Transverse colon (tissue), 4 donors: Measurements from ENCODE around the gene BPIFA1. TPM values are rescaled to one million over a fixed set of nuclear protein-coding genes. Genes with fewer than 3 reads are reported as not detected.

ENCODE experiments used
- DNase-seq: peaks from one replicate; pipeline ENCODE4 v3.0.0-alpha.2; 2019
- H3K27ac ChIP-seq, 4 donors: fragments of 200-600 bp; sonication (generic); 2 replicates each; pipeline ENCODE4 v1.5.1; 2016 to 2018; ENCODE audit warnings: inconsistent platforms in 4 of 4
- H3K27me3 ChIP-seq: fragments of 200-600 bp; sonication (generic); 2 replicates; pipeline ENCODE4 v1.5.1; 2017; ENCODE audit warnings: inconsistent platforms
- H3K36me3 ChIP-seq, 4 donors: fragments of 200-600 bp; sonication (generic); 2 replicates each; pipeline ENCODE4 v1.5.1; 2017 to 2019; ENCODE audit warnings: inconsistent platforms in 4 of 4
- H3K4me1 ChIP-seq, 4 donors: fragments of 200-600 bp; sonication (generic); 2 replicates each; pipeline ENCODE4 v1.5.1; 2017 to 2020; ENCODE audit warnings: inconsistent platforms in 4 of 4
- H3K4me3 ChIP-seq, 4 donors: fragments of 200-600 bp; sonication (generic); 1 replicate in 1 of 4; 2 replicates in 3 of 4; pipeline versions ENCODE4 v1.5.1 to v1.6.1; 2017 to 2019; ENCODE audit warnings: inconsistent platforms in 4 of 4
- H3K9me3 ChIP-seq, 2 donors: fragments of 200-600 bp; sonication (generic); 2 replicates each; pipeline ENCODE4 v1.5.1; 2017 to 2019; ENCODE audit warnings: inconsistent platforms in 2 of 2
- EP300 ChIP-seq: sonication (generic); formaldehyde crosslinking; IDR thresholded peaks from one replicate; pipeline ENCODE4 v1.6.1; 2017; ENCODE audit warnings: antibody characterized with exemption, low read depth
- POLR2A ChIP-seq: fragments of 450-650 bp; IDR thresholded peaks from one replicate; pipeline ENCODE4 v1.6.1; 2016; ENCODE audit warnings: antibody characterized with exemption, mild to moderate bottlenecking, moderate library complexity
- POLR2AphosphoS5 ChIP-seq, 3 donors: sonication (generic); formaldehyde crosslinking; IDR thresholded peaks; one replicate each; pipeline ENCODE4 v1.6.1; 2016; ENCODE audit warnings: antibody characterized with exemption in 3 of 3
- WGBS, 2 donors: methylation state at CpG; one replicate each; pipeline ENCODE4 v1.1.5; 2018; ENCODE audit warnings: low coverage in 1 of 2; 5-methylcytosine and 5-hydroxymethylcytosine counted together
- in situ Hi-C, 4 donors: fragments of 200-750 bp; cut with MboI; loops; one replicate each; pipeline versions ENCODE4 v1.15.0 to v1.15.1; 2017; ENCODE audit warnings: low sequenced_read_pairs in 3 of 4, low pct_ligation_motif_present in 1 of 4, low pct_unique_long_range_greater_than_20kb in 1 of 4
- intact Hi-C: fragments of 100-400 bp; cut with DNase I; formaldehyde crosslinking; loops from one replicate; pipeline ENCODE4 v1.15.1; 2023; ENCODE audit warnings: low total_unique reads
- total RNA-seq, 4 donors: library from RNA; depleted of rRNA; stranded (reverse); fragments of >200 nt; gene quantifications; one replicate each; pipeline ENCODE4 v1.1.0, GENCODE V29; 2016
- TF ChIP-seq, protein P1 (sequence below), 5 experiments: fragments of 200-600 bp in 3 of 5; fragments of 450-650 bp in 2 of 5; sonication (generic) in 3 of 5; IDR thresholded peaks; 1 replicate in 2 of 5; 2 replicates in 3 of 5; pipeline ENCODE4 v1.5.1; 2016 to 2017; ENCODE audit warnings: antibody characterized with exemption in 5 of 5, inconsistent platforms in 3 of 5, mild to moderate bottlenecking in 2 of 5, moderate library complexity in 1 of 5

The BPIFA1 gene
- total RNA-seq, 4 donors from 2014 or later: not detected

DNA sequence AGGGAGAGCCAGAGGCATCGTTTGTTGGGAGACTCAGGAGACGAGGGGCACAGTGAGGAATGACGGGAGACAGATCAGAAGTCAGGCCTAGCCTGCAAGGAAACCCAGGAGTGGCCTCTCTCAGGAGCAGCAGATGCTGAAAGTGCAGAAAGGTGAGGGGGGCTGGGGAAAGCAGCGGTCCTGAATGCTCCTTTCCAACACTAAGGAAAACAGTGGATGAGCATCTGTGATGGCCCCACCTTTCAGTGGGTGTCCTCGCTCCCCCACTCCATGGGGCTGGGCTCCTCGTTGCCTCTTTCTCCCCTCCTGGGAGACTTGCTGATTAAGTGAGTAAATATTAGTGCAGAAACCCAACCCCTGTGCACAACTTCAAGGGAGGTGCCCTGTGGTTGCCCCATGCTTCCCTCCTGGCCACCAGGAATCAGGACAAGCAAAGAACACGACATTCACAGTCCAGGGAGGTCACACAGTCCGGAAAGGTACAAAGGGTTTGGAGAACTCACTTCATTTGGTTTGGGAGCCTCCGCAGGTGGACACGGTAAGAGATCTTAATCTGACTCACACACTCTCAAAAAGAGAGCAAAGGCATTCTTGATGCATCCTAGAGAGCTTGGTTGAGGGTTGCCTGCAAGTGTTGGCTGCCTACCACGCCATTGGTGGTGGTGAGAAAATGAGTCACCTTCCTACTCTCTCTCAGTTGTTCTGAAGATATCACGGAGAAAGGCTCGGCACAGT, 37.5 kb downstream of the BPIFA1 start:
- in situ Hi-C loops (no loop called here), intact Hi-C loops (no loop called here)
- no peaks in the 10 kb centered on the region for H3K4me1 ChIP-seq
- no peak for DNase-seq
- H3K27ac ChIP-seq: no peak overlapping the region
- no peak overlapping the region for H3K4me3 ChIP-seq
- H3K9me3 ChIP-seq: no peaks in the 10 kb centered on the region
- 36 to 53% methylated on average over 4 to 13 of the region's 13 CpGs for WGBS, 2 donors
- no peaks in the 10 kb centered on the region for H3K36me3 ChIP-seq
- TF ChIP-seq, protein P1, sequence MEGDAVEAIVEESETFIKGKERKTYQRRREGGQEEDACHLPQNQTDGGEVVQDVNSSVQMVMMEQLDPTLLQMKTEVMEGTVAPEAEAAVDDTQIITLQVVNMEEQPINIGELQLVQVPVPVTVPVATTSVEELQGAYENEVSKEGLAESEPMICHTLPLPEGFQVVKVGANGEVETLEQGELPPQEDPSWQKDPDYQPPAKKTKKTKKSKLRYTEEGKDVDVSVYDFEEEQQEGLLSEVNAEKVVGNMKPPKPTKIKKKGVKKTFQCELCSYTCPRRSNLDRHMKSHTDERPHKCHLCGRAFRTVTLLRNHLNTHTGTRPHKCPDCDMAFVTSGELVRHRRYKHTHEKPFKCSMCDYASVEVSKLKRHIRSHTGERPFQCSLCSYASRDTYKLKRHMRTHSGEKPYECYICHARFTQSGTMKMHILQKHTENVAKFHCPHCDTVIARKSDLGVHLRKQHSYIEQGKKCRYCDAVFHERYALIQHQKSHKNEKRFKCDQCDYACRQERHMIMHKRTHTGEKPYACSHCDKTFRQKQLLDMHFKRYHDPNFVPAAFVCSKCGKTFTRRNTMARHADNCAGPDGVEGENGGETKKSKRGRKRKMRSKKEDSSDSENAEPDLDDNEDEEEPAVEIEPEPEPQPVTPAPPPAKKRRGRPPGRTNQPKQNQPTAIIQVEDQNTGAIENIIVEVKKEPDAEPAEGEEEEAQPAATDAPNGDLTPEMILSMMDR (IDR thresholded peaks at IDR 0.05): no peak
- TF ChIP-seq POLR2A: no peak
- no peak for TF ChIP-seq POLR2AphosphoS5 (IDR thresholded peaks at IDR 0.05)
- TF ChIP-seq EP300: no peak
- H3K27me3 ChIP-seq: peaks cover 6% of the 10 kb centered on the region

DNA sequence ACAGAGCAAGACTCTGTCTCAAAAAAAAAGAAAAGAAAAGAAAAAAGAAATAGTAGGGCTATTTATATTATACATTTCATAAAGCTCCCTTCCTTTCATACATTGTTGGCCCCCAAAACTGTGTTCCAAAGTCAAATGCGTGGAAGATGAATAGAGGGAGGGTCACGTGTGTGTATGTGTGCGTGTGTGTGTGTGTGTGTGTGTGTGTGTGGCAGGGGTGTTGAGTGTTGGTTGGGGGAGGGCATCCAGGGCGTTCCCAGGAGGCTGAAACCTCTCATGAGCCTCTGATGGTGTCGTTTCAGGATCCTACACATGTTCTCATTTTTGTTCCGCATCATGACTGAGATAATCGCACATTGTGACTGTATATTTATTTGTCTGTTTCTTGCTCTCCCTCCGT, 39.4 kb downstream of the BPIFA1 start:
- TF ChIP-seq POLR2AphosphoS5 (IDR thresholded peaks at IDR 0.05) (no peak), POLR2A (no peak), EP300 (no peak)
- TF ChIP-seq, protein P1 (IDR thresholded peaks at IDR 0.05): no peak
- WGBS, 2 donors: 51 to 65% methylated on average over 5 to 8 of the region's 8 CpGs
- Histone ChIP-seq H3K27me3 (no peaks in the 10 kb centered on the region), H3K9me3 (no peaks in the 10 kb centered on the region), H3K4me3 (no peak overlapping the region), H3K27ac (no peak overlapping the region), H3K36me3 (no peaks in the 10 kb centered on the region), H3K4me1 (no peaks in the 10 kb centered on the region)
- in situ Hi-C loops: no loop called here
- intact Hi-C loops: no loop called here
- no peak for DNase-seq

DNA sequence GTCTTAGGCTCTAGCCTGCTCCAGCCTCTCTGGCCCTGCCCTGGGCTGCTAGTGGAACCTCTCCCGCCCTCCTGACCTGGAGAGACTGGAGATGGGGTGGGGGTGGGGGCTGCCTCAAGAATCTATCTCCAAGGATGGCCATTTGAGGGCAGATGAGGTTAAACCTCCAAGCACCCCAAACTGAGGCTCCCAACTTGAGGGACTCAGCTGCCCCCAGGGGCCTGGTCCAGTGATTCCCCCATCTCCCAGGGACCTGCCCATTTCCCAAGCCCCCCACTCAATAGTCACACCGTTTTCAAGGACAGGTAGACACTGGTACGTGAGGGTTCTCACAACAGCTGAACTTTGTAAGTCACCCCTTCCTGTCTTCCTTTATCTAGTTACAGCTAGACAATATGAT, 40.1 kb downstream of the BPIFA1 start:
- intact Hi-C loops (no loop called here), in situ Hi-C loops (no loop called here)
- Histone ChIP-seq H3K4me3 (no peak overlapping the region), H3K9me3 (no peaks in the 10 kb centered on the region), H3K36me3 (no peaks in the 10 kb centered on the region), H3K27ac (no peak overlapping the region), H3K27me3 (no peaks in the 10 kb centered on the region), H3K4me1 (no peaks in the 10 kb centered on the region)
- no peak for DNase-seq
- WGBS, 2 donors: 44% methylated on average over 3 of the region's 3 CpGs; no CpG with 5 or more reads in 1 of the 2 donors
- TF ChIP-seq POLR2AphosphoS5 (IDR thresholded peaks at IDR 0.05) (no peak), POLR2A (no peak), EP300 (no peak)
- TF ChIP-seq, protein P1 (IDR thresholded peaks at IDR 0.05): no peak

DNA sequence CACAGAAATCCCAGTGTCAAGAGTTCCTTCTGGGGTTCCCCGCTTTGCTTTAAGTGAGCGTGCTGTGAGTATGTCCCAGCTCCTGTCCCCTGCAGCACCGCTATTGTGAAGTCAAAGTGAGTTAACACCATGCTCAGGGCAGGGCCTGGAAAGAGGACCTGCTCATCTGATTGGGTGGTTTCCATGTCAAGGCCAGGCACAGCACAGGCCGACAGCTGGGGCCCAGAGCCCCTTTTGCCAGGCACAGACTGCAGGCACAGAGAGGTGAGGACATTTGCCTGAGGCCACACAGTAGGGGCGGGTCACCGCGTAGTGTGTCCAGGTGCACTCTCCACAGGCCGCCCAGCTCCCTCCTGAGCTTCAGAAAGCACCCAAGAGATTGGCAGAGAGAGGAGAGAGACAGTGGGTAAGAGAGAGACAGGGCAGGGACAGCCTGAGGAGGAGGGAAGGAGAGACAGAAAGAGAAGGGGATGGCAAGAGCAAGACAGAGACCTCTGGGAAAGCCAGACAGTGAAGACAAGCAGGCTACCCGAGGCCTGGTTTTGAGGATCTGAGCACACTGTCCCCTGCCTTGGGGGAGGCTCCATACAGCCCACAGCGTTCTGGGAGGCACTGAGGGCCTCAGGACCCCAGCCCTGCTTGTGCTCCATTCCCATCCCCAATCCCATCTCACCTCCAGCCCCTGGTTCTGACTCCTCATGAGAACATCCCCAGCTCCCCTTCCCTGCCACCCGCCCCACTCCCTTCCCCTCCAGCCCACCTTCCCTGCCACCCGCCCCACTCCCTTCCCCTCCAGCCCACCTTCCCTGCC, 40.7 kb downstream of the BPIFA1 start:
- intact Hi-C loops (no loop called here), in situ Hi-C loops (no loop called here)
- no peak for DNase-seq

More for the DNA sequence above, 40.7 kb downstream of the BPIFA1 start:
- TF ChIP-seq, protein P1 (IDR thresholded peaks at IDR 0.05): no peak
- TF ChIP-seq EP300: no peak
- TF ChIP-seq POLR2A: no peak
- no peak for TF ChIP-seq POLR2AphosphoS5 (IDR thresholded peaks at IDR 0.05)
- Histone ChIP-seq H3K36me3 (no peaks in the 10 kb centered on the region), H3K27ac (no peak overlapping the region), H3K27me3 (no peaks in the 10 kb centered on the region), H3K4me3 (no peak overlapping the region), H3K9me3 (no peaks in the 10 kb centered on the region), H3K4me1 (no peaks in the 10 kb centered on the region)
- WGBS, 2 donors: 79 to 80% methylated on average over 6 to 12 of the region's 12 CpGs
